Stimulated activated CD8-positive, alpha-beta memory T cell treated with anti-CD3 and anti-CD28 coated beads, Interleukin-4, amount 100 ng/mL, for 1 hour (primary cell): ENCODE results near the gene NYAP2.

Experiments
- DNase-seq, 2 donors: peaks; one replicate each; pipeline ENCODE4 v3.0.0-alpha.2; 2020; ENCODE audit warnings: low read depth in 2 of 2, low spot score in 1 of 2

Gene NYAP2

DNA sequence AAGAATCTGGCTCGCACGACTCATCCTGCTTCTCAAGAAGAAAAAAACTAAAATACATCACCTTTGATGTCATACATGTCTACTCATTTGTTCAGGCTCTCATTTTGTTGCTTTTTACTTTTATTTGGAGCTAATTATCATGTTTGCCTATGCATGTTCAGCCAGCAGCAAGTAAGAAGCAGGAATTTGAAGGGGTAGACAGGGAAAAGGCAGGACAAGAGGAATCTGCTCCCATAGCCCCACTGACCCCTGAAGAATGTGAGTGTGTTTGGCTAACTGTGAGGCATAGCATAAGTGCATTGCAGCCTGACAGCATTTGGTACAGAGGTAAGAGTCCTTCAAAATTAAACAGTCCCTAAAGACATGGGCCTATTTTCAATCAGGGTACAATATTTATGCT lies 72.7 kb downstream of the NYAP2 start:
- no peak for DNase-seq

DNA sequence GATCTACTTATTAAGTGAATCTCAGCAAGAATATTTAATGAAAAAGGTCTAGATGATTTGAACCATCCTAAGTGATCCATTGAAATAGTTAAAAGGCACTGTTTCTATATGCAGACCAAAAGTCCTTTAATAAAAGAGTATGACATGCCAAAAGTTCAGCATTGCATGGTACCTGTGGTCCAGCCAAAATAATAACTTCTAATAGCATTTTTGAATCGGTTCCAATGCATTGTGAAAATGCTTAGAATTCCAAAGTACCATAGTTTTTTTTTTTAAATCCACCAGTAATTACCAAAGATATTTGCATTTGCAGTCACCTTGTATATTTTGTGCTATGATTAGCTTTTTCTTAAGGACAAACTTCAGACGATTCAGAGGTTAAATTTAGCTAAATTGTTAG lies 79.9 kb downstream of the NYAP2 start:
- DNase-seq: no peak

- no peak for DNase-seq
Measured at GRCh38 chr2:225484751-225485150, 85.2 kb downstream of the NYAP2 start.

GRCh38 chr2:225486236-225486635 lies 86.7 kb downstream of the NYAP2 start:
- no peak for DNase-seq

GRCh38 chr2:225487878-225488416 lies 88.4 kb downstream of the NYAP2 start:
- DNase-seq: no peak

GRCh38 chr2:225488743-225489142 lies 89.2 kb downstream of the NYAP2 start:
- no peak for DNase-seq

DNA sequence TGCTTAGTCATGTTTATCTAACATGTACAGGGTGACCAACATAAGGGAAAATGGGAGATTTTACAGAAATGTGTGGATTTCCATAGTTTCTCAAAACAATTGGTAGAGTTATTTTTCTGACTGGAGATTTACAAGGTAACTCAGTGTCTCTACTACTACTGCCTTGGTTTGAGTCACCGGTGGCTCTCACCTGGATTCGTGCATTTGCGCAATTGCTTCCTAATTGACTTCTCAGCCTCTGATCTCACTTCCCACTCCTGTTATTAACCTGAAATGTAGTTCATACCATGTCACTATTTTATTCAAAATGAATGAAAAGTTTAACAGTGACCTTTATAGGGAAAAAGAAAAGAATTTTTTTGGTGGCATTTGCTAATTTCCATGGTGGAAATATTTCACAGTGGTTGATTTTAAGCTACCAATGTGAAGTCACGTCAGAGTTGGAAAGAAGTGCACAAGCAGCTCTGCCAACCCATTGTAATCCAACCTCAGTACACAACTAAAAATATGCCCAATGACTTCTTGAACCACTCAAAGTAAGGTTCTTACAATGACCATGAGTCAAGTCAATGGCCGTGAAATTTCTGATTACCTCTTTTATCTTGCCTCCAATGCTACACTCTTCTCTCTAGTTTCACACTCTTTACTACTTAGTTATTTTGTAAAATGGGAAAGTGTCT lies 94.0 kb downstream of the NYAP2 start:
- no peak for DNase-seq

GRCh38 chr2:225494100-225494459 lies 94.6 kb downstream of the NYAP2 start:
- no peak for DNase-seq

DNA sequence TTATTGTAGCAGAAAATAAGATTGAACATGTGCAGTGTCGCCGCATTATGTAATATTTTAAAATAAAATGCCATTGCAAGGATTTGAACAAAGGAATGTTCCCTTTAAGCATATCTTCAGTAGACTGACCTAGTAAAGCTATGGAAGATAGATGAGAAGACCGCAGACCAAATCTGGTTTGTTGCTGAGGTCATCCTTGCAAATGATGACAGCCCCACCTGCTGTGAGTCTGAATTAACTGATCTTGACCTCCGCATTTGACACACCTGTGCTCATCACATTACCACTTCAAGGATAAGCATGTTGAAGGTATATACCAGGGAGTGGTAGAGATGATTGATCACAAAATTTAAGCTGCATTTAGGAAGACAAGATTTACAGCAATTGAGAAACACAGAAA lies 96.2 kb downstream of the NYAP2 start:
- no peak for DNase-seq

- DNase-seq: no peak
Measured at GRCh38 chr2:225496568-225496967, 97.1 kb downstream of the NYAP2 start.

GRCh38 chr2:225497166-225497565 lies 97.7 kb downstream of the NYAP2 start:
- no peak for DNase-seq

- no peak for DNase-seq
Measured at GRCh38 chr2:225501022-225501421, 101.5 kb downstream of the NYAP2 start.

DNA sequence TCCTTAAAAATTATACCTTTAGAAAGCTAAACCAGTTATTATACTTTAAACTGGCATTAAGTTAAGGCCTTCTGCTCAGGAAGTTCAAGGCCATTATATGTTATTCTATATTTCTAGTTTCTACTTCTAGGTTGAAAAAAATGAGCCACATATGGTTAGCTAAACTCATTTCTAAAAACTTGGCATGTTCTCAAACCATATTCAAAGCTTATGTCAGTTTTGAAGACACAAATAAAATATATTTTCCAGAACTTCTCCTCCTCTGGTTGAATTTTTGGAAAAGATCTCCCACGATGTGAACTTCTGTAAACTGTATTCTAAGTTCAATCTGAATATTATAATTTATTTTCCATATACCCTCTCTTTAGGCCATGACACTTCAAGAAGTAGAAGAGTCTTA lies 103.5 kb downstream of the NYAP2 start:
- DNase-seq: no peak

DNA sequence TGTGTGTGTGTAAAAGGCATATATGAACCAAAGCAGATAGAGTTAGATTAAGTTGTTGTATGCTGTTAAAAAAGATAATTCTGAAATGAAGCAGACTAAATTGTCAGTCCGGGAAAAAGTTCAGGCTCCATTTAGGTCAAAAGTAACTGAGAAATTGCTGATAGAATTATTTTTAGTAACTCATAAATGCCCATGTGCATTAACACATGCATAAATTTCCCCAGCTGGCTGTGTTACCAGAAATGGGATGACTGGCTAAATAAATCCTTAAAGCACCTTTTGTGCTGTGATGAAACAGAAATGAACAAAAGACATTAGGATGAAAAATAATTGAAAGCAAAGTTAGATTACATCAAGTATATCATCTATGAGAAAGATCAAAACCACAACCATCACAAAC lies 111.3 kb downstream of the NYAP2 start:
- no peak for DNase-seq

GRCh38 chr2:225512469-225512868 lies 113.0 kb downstream of the NYAP2 start:
- no peak for DNase-seq

DNA sequence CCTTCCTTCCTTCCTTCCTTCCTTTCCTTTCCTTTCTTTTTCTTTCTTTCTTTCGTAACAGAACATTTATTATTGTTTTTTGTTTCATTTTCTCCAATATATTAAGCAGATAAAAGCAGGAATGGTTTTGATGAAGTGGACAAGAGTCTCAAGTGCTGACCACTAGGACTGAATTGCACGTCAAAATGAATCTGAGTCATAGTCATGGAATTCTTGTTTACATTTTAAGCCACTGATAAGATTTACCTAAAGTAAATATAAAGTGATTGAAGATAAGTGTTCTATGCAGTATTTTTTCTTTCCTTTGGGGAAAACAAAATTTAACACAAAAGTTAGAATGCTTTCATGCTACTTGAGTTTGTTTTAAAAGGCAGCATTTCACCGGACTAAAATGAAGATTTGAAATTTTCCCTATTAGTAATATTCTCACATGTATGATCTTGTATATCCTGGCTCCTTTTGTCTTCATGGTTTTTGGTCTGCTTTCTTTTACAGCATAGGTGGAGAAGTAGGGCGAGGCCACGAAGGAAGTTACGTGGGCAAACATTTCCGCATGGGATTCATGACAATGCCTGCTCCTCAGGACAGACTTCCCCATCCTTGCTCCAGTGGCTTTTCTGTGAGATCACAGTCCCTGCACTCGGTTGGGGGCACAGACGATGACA lies 113.5 kb downstream of the NYAP2 start:
- DNase-seq: no peak

- no peak for DNase-seq
Measured at GRCh38 chr2:225515033-225515432, 115.5 kb downstream of the NYAP2 start.

DNA sequence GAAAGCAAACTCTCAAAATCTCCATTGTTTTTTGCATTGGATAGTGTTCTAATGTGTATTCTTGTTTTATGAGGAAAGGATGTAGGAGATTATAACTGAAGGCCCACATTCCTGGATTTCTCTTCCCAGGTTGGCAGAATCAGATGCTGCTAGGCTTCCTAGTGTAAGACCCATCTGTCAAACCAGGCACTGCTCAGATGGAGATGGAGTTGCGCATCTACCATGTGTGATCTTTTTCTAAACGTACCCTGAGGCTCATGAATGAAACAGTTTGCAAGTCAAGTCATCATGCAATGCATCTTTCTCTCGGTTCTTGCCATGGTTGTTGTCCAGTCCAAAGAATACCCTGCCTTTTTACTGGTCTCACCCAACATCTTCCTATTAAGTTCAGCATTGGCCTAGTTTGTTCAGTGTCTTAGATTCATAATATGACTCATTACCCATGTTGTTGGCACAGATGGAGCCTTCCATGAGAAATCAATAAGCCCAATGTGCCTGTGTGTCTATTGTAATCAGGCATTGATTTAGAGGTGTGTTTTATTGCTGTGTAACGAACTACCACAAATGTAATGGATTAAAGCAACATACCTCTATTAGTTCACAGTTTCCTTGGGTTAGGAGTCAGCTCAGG lies 127.4 kb downstream of the NYAP2 start:
- no peak for DNase-seq

DNA sequence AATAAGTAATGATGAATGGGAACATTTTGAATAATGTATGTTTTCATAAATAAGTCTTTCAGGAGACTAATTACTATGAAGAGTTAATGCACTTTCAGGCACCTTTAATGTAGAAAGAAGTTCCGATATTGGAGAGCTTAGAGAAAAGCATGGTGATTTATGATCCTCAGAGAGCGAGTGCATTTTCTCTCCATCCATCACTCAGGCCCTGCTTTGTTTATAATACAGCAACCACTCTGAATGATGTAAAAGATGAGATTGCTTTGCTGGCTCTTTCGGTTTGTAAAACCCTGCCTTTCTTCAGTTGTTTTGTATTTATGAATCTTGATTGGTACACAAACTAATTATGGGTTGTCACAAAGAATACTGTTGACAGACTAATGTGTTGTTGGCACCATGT lies 132.0 kb downstream of the NYAP2 start:
- DNase-seq: no peak

- no peak for DNase-seq
Measured at GRCh38 chr2:225532096-225532495, 132.6 kb downstream of the NYAP2 start.

DNA sequence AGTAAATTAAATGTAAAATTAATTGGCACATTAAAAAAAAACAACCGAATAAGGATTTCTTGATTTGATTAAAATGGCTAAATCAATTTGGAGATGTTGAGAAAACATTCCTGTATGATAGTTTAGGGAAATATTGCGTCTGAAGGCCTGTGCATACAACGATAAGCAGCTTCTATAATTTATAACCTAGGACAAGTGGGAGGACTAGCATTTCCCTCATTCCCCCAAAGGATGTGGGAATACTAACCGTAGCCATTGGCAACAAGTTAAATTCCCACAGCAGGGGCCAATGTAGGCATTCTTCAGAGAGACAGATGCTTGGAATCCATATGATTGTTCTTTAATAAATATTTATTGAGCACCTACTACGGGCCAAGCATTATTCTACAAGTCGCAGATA lies 134.5 kb downstream of the NYAP2 start:
- no peak for DNase-seq

GRCh38 chr2:225534697-225535096 lies 135.2 kb downstream of the NYAP2 start:
- no peak for DNase-seq
